CD1c-positive myeloid dendritic cell (primary cell): ENCODE measurements around the gene RBM25.
"Not testable (repeated sequence)": the region's sequence is repeated elsewhere in the genome, so short reads cannot be mapped to it uniquely, and the experiment has no call there.

Source experiments
- DNase-seq: peaks from one replicate; pipeline ENCODE4 v3.0.0-alpha.2; 2016; ENCODE audit errors: extremely low spot score

The RBM25 gene

DNA sequence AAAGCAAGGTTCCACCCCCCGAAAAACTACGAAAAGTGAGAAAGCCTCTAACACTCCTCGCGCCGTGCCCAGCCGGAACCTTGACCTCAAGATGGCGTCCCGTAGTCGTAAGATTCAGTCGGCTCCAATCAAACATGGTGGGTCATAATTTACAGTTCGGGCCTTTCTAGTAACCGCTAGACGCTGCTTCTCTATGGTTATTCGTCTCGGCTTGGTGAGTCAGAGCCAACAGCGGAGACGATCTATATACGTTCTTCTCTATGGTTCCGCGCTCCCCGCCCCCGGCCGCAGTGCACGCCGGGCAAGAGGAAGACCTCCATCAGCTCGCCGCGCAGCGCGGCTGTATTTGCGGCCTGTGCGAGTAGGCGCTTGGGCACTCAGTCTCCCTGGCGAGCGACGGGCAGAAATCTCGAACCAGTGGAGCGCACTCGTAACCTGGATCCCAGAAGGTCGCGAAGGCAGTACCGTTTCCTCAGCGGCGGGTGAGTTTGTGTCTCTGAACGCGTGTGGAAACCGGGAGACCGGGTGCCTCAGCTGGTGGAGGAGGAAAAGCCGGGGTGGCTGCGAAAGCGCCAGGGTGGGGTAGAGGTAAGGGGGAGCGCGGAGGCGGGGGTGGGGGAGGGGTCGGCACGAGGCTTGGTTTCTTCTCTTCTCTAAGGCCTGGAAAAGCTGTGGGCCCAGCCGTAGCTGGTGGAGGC is at the start of gene RBM25:
RBM25 (plus strand) TSS at position 311 of the 698 bp plus-strand sequence. CDS start 13,108 bp downstream, outside the sequence.
- peak; percentile 99 for DNase-seq

- not testable (repeated sequence) for DNase-seq
Observed at GRCh38 chr14:73011189-73011588, 47.1 kb upstream of the RBM25 start.

DNA sequence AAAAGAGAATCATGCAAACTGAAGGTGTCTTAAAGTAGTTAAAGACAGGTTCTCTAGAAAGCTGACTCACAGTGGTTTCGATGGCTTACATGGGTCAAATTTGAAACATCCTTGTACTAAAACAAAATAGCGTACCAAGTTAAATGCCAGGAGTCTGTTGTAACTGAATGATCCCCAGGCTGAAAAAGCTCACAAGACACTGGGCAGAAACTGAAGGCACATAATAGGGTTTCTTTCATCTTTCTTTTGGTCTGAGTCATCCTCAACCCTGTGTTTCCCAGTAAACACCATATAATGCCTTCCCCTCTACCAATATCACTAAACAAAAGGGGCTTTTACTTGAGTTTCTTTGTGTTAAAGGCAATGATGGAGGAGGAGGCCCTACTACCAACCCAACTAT is 44.2 kb upstream of the RBM25 start:
- DNase-seq, result no peak

DNA sequence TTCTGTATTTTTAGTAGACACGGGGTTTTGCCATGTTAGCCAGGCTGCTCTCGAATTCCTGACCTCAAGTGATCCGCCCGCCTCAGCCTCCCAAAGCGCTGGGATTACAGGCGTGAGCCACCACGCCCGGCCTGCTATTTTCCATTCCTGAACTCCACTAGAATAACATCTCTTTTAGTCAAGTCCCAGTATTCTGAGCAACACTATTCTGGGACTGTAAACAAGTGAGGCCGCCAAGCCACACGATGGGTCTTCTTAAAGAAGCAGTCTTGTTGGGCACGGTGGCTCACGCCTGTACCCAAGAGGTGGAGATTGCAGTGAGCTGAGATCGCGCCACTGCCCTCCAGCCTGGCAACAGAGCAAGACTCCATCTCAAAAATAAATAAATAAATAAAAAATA is 42.8 kb upstream of the RBM25 start:
- DNase-seq, result not testable (repeated sequence)

DNA sequence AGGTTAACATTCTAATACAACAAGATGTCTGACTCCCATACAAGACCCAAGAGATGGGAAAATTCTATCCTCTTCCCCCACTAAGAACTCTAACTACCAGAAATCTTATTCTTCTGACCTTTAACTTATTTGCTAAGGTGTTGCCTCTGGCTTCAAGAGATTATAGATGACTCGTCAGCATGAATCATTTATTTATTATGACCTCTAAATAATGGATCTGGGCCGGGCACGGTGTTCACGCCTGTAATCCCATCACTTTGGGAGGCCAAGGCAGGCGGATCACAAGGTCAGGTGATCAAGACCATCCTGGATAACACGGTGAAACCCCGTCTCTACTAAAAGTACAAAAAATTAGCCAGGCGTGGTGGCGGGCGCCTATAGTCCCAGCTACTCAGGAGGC is 42.3 kb upstream of the RBM25 start:
- DNase-seq, result not testable (repeated sequence)

- DNase-seq, result no peak
Observed at GRCh38 chr14:73022051-73022450, 36.3 kb upstream of the RBM25 start.

GRCh38 chr14:73025544-73025943 is 32.8 kb upstream of the RBM25 start:
- DNase-seq, result no peak

- no peak for DNase-seq
Observed at GRCh38 chr14:73026243-73026844, 32.0 kb upstream of the RBM25 start.

DNA sequence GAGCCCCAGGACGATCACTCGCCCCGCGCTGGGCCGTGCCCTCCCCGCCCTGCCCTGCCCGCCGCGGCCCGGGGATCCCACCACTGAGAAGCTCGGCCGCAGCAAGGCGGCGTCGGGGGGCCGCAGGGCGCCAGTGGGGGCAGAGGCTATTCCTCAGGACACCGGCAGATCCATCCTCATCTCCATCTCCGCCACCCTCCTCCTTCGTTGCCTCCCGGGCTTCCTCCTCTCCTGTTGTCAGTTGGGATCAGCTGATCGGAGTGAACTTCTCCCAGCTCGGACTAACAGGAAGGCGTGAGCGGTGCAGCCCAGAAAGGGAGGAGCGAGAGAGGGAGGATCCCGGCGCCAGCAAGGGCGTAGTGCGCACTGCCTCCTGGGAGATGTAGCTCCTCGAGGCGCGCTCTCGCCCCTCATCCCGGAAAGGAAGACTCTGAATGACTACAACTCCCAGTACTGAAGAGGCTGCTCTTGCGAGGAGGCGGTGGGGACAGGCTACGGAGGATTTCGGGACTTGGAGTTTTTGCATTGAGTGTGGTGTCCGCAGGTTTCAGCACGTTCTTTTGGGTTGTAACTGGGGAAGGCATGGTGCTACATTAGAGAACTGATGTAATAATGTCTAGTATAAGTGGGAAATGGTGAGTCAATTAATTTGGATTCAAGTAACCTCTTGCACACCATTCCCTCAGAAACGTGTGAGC is 31.3 kb upstream of the RBM25 start, which contains the start of gene ZFYVE1:
ZFYVE1 (minus strand) TSS at position 262 of the 698 bp plus-strand sequence. CDS start 2,598 bp downstream, outside the sequence.
- DNase-seq, result peak; percentile 97

GRCh38 chr14:73027546-73027945 is 30.8 kb upstream of the RBM25 start:
- no peak for DNase-seq

- DNase-seq, result no peak
Observed at GRCh38 chr14:73027984-73028383, 30.4 kb upstream of the RBM25 start.

- not testable (repeated sequence) for DNase-seq
Observed at GRCh38 chr14:73036706-73037450, 21.5 kb upstream of the RBM25 start.

- no peak for DNase-seq
Observed at GRCh38 chr14:73047808-73048207, 10.5 kb upstream of the RBM25 start.

- no peak for DNase-seq
Observed at GRCh38 chr14:73049428-73049827, 8.9 kb upstream of the RBM25 start.

- no peak for DNase-seq
Observed at GRCh38 chr14:73055251-73055650, 3.1 kb upstream of the RBM25 start.

DNA sequence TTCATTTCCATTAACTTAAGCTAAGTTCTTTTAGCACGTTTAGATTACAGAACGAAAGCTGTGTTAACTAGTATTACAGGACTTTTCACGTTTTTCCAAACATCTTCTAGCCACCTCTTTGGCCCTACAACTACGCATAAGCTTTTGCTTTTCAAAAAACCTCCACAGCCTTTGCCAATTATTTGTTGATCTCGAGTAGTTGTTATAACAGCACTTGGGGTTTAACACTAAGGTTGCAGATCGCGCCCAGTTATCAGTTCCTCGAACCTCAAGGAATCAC is 450 bp upstream of the RBM25 start:
- no peak for DNase-seq

DNA sequence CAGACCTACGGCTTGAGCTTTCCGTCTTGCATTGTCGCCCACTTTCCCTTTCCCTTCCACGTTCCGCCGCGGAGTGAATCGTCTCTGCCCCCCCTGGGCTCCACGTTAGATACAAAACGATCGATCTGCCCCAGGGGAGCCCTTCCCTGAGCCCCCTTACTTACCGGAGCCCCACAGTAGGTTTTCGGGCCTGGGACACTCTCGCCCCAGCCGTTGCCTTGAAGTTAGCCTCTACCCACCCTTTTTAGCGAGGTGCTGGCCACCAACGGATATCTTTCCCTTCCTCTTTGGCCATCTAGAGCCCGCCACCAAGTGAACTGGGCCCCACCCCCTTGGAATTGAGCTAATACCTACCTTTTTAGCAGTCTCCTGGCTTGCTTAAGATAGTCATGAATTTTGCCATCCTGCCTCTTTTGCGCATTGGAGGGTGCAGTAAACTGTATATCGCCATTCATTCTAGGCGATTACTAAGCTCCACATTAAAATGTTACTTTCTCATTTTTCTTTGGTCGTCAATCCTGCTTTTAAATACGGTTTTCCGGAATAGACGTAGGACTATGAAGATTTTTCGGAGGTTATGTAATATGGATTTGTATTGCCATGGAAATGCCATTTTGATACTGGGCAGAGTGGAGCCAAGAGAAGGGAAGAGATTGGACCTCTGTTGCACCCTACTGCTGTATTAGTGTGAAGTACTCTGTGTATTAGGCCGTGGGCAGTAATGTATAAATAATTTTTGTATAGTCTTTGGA is 764 bp downstream of the RBM25 start:
- peak; percentile 63 for DNase-seq

DNA sequence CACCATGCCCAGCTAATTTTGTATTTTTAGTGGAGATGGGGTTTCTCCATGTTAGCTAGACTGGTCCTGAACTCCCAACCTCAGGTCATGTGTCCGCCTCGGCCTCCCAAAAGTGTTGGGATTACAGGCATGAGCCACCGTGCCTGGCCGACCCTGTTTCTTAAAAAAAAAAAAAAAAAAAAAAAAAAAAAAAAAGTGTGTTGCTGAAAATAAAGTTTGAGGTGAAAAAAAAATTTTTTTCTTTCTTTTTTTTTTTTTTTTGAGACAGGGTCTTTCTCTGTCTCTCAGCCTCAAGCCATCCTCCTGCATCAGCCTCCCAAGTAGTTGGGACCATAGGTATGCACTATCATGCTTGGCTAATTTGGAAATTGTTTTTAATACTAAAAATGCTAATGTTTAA is 11.3 kb downstream of the RBM25 start:
- DNase-seq, result no peak

DNA sequence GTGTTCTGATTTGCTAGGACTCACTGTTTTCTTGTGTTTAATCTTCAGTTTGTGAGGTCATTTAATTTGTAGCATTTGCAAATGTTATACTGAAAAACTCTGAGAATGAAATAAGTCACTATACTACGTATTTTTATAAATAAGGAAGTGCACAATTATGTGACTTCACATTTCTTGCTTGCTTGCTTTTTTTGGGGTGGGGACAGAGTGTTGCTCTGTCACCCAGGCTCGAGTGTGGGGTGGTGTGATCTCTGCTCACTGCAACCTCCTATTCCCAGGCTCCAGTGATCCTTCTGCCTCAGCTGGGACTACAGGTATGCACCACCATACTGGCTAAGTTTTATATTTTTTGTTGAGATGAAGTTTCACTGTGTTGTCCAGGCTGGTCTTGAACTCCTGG is 32.7 kb downstream of the RBM25 start:
- DNase-seq, result peak; percentile 6

DNA sequence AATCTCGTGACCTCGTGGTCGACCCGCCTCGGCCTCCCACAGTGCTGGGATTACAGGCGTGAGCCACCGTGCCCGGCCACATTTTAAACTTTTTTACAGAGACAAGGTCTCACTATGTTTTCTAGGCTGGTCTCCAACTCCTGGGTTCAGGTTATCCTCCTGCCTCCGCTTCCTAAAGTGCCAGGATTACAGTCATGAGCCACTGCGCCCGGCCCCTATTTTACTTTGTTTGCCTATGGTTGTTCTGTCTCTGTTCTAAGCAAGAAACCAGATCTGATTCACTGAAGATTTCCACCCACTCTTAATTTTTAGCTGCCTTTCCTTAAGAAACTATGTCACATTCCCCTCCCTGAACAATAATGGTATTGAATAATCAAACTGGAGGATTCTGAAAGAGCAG is 39.1 kb downstream of the RBM25 start:
- no peak for DNase-seq

DNA sequence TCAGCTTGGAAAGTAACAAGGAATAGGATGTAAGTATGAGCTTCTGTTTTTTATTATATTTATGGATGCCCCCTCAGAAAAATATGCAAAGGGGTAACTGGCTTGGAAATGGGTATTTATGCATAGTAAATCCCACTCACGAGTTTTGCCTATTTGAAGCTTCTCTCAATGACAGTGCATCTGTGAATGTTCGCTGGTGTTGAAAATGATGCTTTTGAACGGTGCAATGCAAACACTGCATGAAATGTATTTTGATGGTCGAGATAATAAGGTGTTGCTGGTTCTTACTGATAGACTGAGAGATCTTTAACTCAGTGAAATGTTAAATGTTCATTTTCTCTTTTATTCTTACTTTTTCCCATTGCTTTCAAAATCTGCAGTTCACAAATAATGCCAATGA is 42.0 kb downstream of the RBM25 start:
- no peak for DNase-seq
